DMS153 (cell line): ENCODE results near the gene DENND2C.

Experiments used
- DNase-seq: peaks from one replicate; lab custom pipeline; 2025; lab: John Stamatoyannopoulos, UW

Gene DENND2C

DNA sequence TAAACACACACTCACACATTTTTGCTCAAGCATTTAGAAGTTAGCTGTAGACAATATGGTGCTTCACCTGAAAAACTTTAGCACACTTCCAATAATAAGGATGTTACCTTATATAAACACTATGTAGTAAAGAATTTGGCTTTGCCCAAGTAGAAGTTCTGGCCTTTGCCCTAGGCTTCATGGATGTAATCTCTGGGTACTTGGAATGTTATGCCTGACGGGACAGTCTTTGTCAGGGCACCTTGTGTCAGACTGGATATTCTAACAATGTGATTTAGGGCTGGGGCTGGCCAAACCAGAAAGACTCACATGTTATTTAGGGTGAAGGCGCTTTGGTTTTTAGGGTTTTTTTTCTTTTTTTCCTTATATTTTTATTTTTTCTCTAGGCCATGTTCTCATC is 124.1 kb downstream of the DENND2C start:
- no peak for DNase-seq

DNA sequence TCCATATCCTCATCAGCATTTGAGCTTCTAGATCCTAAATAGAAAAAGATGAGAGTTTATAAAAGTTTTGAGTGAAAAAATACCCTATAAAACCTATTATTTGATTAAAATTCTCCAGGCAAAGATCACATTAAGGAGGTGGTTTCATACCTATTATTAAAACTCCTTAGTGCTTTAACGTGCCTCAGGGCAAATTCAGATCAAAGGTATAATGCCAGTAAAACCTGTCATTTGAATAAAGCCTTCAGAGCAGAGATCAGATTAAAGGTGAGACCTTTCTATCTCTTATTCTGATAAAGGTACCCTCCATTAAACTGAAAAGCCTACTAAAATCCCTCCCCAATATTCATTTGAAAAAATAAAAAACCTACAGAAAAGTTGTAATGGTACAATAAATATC is 124.5 kb downstream of the DENND2C start:
- no peak for DNase-seq

DNA sequence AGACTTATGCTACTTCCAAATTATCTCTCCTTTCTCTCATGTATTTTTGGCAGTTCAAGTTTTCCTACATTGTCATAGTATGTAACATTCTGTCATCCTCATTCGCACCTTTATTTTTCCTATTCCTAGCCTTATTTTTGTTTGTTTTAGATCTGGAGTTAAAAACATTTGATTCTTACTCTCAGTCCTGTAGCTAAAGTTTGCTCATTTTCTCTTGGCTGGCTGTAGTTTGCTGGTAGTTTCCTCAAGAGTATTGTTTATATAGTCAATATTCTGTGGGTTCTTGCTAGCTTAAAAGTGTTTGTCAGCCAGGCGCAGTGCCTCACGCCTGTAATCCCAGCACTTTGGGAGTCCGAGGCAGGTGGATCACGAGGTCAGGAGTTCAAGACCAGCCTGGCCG is 129.0 kb downstream of the DENND2C start:
- DNase-seq = no peak

DNA sequence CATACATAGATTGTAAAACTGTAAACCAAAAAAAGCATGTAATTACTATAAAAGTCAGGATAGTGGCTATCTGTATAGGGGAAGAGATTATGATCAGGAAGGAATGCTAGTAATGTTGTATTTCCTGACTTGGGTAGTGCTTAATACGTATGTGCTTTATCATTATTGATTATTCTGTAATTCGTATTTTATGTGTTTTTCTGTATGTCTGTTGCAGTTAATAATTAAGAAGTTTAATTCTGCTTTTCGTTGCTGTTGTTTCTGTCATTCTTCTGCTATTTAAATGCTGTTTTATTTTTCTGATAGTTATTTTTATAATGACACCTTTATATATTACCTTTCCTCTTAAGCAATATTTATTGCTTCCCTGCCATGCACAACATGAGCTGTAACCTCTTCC is 129.6 kb downstream of the DENND2C start:
- DNase-seq = no peak

DNA sequence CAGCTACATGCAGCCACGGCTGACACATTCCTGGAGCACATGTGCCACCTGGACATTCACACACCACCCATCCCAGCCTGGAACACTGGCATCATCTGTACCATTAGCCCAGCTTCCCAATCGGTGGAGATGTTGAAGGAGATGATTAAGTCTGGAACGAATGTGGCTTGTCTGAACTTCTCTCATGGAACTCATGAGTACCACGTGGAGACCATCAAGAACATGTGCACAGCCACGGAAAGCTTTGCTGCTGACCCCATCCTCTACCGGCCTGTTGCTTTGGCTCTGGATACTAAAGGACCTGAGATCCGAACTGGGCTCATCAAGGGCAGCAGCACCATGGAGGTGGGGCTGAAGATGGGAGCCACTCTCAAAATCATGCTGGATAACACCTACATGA is 133.8 kb downstream of the DENND2C start:
- no peak for DNase-seq

DNA sequence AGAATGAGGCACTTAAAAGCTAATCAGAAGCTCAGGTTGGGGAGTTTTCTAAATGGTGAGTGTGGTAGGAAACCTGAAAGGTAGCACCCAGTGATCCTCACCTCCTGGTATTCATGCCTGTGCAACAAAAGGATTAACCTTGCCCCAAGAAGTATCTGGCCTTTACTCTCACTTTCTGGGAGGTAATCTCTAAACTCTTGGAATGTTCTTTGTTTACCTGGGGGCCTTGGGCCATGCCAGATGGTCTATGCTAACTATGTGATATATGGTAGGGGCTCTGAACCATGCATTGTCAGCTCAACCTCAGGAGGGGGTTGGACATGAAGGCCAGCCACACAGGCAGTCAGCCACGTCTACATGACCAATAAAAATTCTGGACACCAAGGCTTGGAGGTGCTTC is 134.4 kb downstream of the DENND2C start:
- no peak for DNase-seq
